HL-60 (cell line): ENCODE results near the gene FHIT.

ENCODE experiments used
- GABPA ChIP-seq: IDR thresholded peaks from 2 replicates; pipeline ENCODE4 v1.6.1; 2012; ENCODE audit warnings: low read depth
- TF ChIP-seq, protein P1 (sequence below): IDR thresholded peaks from one replicate; pipeline ENCODE4 v1.5.1; 2011; ENCODE audit warnings: low read length, control low read depth, inconsistent platforms; ENCODE audit not compliant: insufficient read depth
- TF ChIP-seq, protein P2 (sequence below): IDR thresholded peaks from 2 replicates; pipeline ENCODE4 v1.6.1; 2012; ENCODE audit warnings: low read depth; ENCODE audit not compliant: insufficient replicate concordance

DNA sequence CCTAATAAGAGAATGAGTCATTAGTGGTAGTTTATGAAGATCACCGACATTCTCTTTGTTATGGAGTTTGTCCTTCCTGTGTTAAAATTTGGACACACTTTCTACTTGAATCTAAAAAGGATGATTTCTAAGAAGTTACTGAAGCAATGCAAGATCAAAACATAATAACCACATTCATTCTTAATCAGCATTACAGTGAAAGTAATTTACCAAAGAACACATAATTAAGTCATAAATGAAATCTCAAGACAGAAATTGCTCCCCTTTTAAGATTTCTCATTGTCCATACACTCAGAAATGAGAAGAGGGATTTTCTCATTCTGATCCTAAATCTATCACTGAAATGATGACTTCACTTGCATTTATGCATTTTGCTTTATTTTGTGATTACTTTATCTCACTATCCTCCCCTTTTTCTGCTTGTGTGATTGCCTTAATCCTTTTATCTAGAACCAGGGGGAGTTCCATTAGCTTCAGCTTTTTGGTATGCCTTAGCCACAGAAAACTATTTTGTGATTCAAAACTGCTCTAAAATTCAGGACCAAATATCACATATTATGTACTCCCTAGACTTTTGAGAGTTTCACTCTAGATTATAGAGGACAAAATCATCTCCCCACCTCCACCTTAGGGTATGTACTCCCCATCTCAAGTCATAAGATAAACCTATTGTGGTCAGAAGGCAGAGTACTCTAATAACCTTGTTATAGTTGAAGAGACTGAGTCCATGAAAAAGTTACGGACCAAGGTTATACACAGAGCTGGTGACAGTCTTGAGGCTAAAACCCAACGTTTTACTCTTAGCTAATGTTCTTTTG is 1383.9 kb downstream of the FHIT start:
- TF ChIP-seq, protein P1, sequence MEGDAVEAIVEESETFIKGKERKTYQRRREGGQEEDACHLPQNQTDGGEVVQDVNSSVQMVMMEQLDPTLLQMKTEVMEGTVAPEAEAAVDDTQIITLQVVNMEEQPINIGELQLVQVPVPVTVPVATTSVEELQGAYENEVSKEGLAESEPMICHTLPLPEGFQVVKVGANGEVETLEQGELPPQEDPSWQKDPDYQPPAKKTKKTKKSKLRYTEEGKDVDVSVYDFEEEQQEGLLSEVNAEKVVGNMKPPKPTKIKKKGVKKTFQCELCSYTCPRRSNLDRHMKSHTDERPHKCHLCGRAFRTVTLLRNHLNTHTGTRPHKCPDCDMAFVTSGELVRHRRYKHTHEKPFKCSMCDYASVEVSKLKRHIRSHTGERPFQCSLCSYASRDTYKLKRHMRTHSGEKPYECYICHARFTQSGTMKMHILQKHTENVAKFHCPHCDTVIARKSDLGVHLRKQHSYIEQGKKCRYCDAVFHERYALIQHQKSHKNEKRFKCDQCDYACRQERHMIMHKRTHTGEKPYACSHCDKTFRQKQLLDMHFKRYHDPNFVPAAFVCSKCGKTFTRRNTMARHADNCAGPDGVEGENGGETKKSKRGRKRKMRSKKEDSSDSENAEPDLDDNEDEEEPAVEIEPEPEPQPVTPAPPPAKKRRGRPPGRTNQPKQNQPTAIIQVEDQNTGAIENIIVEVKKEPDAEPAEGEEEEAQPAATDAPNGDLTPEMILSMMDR: no peak
- no peak for TF ChIP-seq GABPA
- TF ChIP-seq, protein P2, sequence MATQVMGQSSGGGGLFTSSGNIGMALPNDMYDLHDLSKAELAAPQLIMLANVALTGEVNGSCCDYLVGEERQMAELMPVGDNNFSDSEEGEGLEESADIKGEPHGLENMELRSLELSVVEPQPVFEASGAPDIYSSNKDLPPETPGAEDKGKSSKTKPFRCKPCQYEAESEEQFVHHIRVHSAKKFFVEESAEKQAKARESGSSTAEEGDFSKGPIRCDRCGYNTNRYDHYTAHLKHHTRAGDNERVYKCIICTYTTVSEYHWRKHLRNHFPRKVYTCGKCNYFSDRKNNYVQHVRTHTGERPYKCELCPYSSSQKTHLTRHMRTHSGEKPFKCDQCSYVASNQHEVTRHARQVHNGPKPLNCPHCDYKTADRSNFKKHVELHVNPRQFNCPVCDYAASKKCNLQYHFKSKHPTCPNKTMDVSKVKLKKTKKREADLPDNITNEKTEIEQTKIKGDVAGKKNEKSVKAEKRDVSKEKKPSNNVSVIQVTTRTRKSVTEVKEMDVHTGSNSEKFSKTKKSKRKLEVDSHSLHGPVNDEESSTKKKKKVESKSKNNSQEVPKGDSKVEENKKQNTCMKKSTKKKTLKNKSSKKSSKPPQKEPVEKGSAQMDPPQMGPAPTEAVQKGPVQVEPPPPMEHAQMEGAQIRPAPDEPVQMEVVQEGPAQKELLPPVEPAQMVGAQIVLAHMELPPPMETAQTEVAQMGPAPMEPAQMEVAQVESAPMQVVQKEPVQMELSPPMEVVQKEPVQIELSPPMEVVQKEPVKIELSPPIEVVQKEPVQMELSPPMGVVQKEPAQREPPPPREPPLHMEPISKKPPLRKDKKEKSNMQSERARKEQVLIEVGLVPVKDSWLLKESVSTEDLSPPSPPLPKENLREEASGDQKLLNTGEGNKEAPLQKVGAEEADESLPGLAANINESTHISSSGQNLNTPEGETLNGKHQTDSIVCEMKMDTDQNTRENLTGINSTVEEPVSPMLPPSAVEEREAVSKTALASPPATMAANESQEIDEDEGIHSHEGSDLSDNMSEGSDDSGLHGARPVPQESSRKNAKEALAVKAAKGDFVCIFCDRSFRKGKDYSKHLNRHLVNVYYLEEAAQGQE: no peak
